Measurements from ENCODE around the gene GALE.
A peak's percentile ranks its signal among the peaks of the same experiment; 100 is the strongest.
"Not testable (repeated sequence)": the region's sequence is repeated elsewhere in the genome, so short reads cannot be mapped to it uniquely, and the experiment has no call there.

The GALE gene

DNA sequence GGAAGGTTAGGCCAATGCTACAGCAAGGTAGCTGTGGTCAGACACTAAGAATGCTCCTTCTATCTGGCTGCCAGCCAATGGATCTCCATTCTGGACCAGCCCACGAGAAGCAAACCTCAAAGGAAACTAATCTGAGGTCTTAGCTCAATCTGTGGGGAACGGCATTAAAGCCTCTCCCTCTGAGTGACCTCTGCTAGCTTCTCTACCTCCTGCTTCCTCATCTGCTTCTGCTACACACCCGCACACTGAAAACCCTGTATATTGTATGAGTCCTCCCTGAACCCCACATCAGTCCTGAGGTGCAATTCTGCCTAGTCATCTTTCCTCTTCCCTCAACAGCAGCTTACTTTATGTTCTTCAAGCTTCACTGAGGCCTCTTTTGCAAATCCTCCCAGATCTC is 6.9 kb upstream of the GALE start:
- no peak for DNase-seq

DNA sequence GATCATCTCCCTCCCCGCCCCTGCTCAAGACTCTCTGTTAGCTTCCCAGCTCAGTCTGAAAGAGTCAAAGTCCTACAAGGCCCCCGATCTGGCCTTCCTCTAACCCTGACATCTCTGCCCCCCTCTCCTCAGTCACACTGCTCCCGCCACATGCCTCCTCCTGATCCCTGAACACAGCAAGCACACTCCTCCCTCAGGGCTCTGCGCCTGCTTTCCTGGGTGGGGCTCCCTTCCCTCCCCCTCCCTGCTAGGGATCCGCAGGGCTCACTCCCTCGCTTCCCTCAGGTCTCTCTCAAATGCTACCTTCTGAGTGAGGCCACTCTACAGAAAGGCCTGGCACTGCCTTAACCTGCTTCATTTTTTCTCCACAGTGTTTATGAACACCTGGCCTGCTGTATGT is 5.7 kb upstream of the GALE start:
- DNase-seq: no peak

DNA sequence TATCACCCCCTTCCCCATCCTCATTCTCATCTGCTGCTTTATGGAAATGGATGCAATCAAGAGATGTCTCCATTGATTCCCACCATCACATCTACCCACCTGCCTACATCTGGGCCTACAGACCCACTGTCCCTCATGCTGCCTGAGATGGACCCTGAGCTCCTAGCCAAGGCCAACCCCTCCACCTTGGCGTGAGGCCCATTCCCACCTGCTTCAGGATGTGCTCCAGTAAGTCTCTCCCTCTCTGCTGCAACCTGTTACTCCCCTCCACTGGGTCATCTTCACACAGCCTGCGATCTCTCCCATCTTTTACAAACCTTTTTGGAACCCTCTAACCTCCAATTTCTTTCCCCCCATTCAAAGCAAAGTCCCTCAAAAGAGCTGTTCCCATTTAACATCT is 4.5 kb upstream of the GALE start:
- DNase-seq: no peak

DNA sequence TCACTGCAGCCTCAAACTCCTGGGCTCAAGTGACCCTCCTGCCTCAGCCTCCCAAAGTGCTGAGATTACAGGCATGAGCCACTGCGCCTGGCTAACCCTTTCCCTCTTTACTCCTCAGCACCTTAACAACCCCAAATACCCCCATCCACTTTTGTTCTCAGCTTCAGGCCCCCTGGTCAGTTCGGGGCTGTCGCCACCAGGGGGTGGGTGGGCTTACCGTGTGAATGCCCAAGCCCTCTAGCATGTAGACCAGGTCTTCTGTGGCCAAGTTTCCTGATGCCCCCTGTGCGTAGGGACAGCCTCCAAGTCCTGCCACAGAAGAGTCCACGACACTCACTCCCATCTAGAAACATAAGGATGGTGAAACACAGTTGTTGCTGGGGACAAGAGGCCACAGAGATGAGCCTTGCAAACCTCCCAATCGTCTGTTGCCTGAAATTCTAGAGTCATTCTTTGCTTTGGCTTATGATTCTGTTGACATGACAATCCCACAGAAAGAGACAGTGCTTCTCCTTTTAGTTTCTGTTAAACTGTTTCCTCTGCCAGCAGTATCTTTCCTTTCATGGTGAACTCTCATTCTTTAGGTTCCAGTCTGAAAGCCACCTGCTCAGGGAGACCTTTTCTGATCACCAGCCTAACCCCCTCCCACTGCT is 3.8 kb upstream of the GALE start:
- DNase-seq: no peak

DNA sequence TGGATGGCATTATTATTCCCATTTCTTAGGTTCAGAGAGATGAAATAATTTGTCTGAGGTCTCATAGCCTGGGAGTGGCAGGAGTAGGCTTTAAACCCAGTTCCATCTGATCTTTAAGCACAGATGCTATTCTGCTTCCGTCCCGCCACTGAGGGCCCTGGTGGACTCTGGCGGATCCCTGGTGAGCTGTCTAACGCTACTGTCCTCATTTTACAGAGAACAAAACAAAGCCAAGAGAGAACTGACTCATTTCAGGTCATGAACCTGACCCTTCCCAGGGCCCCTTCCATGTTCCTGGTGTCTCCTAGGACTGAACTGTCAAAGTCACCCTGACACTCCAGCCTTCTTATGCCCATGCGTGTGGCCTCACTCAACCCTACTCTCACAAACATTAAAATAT is 3.1 kb upstream of the GALE start:
- no peak for DNase-seq

DNA sequence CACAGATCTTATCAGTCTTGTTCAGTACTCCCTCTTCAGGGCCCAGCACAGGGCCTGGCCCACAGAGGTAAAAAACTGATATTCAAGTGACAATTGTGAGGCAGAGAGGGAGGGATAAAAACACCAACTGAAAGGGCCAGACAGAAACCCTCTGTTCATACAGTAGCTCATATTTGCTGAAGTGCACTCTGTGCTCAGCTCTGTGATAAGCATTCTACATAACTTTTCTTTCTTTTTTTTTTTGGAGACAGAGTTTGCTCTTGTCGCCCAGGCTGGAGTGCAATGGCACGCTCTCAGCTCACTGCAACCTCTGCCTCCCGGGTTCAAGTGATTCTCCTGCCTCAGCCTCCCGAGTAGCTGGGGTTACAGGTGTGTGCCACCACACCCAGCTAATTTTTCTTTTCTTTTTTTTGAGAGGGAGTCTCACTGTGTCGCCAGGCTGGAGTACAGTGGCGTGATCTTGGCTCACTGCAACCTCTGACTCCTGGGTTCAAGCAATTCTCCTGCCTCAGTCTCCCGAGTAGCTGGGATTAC is 2.3 kb upstream of the GALE start:
- not testable (repeated sequence) for DNase-seq

DNA sequence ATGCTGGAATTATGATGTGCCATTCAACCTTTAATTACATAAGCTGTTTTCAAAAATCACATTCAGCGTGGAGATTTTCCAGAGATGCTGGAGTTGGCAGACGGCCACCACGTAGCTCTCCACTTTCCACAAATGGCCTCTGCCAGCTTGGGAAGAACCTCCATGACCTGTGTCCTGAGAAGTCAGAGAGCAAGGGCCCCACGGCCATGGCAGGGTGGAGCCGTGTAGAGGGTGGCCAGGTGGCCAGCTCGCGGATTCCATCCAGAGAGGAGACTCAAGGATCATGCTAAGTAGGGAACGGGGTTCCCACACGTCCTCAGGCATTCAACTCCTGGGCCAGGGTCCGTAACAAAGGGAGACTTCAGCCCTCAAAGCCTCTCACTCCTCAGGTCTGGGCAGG is 1.3 kb upstream of the GALE start:
- DNase-seq: no peak

DNA sequence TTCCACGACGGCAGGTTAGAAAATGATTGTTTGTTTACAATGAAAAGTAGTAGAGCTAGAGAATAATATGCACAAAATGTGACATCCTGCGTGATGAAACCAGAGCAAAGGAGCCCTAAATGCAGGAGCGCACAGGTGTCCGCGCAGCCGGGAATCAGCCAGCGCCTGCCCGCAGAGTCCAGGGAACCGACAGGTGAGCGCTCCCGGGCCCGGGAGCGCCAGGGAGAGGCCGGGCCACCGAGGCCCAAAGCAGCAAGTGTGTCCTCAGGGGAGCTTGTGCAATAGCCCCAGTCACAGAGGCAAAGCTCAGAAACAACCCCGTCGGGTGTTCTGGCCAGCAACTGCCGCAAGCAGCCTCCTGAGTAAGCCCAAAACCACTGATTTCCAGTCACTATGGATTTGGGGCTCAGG is 789 bp upstream of the GALE start:
- DNase-seq: no peak

DNA sequence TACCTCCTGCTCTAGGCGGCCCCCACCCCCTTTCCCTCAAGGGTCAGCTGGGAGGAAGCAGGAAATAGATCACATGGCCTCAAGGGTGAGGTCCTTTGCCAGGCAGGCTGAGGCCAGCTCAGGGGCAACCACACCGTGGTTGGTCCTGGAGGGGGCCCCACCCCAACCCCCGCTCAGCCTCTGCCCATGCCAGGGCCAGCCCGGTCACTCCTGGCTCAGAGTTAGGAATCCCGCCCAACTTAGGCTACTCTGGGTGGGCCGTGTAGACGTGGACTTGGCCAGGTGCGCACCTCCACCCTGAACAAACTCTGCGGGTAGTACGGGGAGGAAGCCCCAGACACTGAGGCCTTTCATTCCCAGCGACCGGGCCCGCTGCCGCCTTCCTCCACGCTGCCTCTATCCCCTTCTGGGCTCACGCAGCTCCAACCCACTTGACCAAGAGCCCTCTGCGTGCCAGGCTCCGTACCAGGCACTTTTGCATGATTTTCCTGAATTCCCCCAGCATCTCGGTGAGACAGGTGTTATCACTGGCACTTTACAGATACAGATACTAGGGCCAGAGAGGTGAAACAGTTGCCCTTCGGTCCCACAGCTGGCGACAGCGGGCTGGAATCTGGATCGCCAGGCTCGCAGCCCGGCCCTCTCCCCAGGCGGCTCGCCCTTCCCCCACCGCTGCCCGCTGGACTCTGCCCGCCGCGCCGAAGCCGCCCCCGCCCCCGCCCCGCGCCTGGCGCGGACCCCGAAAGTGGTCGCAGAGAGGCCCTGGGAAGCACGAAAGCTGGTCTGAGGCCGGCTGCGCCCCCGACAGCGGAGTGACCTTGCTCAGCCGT is 769 bp downstream of the GALE start:
- DNase-seq: peak; percentile 64

DNA sequence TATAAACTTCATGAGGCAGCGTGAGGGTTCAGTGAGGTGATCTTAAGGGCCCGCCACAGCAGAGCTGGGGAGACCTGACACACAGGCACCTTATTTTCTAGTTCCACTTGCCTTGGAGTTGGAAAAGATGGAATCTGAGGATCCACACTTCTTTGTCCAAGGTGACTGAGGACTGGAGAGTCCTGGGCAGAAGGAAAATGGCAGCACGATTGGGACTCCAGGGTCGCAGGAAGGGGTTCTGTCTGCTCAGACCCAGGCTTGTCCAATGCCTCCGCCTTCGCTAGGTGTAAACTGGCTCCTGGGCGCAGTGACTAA is 1.3 kb downstream of the GALE start:
- no peak for DNase-seq

DNA sequence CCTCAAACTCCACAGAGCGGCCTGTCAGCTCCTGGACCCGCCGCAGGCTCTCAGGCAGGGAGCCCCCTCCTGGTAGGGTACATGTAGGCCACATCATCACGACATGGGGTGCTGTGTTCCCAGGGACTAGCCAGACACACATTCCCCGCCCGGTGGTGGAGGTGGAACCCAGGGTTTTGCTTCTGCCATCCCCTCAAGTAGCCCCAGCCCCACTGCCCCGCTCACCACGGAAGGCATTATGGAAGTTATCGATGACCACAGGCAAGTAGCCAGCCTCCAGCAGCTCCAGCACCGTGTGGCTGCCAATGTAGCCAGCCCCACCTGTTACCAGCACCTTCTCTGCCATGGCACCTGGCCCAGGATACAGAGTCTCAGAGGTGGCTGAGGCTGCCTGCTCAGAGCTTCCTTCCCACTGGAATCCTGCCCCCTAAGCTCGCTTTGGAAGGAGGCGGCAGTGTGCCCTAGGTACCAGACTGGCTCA is 1.9 kb downstream of the GALE start:
- no peak for DNase-seq

DNA sequence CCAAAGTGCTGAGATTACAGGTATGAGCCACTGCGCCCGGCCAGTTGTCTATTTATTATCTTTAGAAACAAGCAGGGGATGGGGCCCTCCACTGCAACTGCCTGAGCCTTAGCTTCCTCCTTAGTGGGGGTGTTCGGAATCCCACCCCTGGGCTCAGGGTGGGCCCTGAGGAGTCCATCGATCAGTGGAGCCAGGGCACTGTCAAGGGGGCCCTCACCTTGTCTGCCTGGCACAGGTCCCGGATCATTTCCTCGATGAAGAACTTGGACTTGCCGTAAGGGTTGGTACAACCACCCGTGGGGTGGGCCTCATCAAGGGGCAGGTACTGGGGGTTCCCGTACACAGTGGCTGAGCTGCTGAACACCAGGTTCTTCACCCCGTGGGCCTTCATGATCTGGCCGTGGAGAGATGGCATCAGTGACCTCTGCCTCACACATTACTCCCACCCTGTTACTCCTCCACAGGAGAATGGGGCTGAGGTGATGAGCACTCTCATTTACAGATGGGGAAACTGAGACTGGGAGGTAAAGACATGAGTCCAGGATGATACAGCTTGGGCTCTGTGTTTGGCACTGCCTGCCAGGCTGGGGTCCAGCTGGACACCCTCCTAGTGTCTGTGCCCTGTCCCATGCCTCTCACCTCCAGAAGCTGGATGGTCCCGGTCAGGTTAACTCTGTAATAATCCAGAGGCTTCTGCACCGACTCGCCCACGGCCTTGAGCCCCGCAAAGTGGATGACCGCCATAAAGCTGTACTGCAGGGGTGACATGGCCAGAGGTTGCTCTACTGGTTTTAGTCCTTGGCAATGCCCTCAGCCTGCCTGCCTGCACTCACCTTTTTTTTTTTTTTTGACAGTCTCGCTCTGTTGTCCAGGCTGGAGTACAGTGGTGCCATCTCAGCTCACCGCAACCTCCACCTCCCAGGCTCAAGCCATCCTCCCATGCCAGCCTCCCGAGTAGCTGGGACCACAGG is 2.8 kb downstream of the GALE start:
- DNase-seq: no peak

DNA sequence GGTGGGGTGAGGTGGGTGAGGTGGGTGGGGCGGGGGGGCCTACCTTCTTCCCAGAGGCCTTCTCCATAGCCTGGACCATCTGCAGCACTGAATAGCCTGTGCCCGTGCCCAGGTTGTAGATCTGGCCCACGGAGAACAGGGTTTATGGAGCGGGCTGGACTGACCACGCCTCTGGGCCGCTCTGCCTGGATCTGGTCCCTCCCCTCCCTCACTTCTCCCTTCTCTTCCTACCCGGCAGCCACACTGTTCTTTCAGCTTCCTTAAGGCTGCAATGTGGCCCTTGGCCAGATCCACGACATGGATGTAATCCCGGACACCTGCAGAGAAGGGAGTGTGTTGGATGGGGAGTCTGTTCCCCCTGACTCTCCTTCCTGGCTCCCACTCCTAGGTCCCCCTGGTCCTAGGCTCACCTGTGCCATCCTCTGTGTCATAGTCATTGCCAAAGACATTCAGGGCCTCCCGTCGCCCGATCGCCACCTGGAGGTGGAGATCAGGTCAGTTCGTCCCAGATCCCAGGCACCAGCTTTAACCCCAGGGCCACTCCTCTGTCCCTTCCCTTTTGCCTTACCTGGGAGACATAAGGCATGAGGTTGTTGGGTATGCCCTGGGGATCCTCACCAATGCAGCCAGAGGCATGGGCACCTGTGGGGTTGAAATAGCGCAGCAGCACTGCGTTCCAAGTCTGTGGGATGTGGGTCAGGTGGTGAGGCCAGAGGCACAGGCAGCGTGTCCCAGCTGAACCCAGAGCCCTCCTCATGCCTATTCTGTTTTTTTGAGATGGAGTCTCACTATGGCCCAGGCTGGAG is 3.9 kb downstream of the GALE start:
- no peak for DNase-seq

DNA sequence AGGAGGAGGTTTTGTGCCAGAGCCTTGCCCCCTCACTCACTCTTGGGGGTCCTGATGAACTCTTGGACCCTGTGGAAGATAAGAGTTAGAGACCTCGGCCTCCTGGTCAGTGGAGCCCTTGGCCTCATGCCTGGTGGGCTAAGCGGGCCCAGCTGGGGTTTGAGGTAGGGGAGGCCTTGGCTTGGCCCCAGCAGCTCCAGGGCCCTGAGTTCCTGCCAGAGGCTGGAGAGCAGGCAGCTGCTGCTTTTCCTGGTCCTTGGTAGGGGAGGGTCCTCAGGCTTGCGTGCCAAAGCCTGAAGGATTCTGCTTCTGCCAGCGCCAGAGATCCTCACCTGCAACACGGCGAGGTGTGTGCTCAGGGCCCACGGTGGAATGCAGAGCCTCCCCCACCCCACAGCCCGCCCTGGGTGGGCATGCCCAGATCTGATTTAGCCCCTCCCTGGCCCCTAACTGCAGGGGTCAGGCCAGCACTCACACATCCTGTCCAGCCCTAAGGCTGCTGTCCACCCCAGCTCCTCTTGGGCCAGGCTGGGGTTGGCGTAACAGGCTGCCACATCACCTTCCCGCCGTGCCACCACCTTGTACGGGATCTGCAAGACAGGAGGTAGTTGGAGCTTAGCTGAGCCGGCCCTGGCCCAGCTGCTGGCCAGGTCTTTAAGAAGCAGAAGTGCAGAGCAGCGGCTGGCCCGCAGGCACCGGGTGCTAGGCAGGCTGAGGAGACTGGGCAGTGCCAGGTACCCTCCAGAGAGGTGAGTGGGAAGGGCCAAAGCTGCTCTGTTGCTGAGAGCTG is 4.7 kb downstream of the GALE start:
- no peak for DNase-seq

DNA sequence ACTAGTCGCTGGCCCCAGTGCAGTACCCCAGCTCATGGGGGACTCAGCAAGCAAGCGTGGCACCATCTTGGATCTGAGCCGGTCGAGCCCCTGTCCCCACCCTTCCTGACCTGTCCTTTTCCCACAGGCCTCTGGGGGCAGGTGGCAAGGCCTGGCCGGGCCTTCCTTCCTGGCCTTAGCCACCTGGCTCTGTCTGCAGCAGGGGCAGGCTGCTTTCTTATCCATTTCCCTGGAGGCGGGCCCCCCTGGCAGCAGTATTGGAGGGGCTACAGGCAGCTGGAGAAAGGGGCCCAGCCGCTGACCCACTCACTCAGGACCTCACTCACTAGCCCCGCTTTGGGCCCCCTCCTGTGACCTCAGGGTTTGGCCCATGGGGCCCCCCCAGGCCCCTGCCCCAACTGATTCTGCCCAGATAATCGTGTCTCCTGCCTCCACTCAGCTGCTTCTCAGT is 5.8 kb downstream of the GALE start:
- DNase-seq: not testable (repeated sequence)

DNA sequence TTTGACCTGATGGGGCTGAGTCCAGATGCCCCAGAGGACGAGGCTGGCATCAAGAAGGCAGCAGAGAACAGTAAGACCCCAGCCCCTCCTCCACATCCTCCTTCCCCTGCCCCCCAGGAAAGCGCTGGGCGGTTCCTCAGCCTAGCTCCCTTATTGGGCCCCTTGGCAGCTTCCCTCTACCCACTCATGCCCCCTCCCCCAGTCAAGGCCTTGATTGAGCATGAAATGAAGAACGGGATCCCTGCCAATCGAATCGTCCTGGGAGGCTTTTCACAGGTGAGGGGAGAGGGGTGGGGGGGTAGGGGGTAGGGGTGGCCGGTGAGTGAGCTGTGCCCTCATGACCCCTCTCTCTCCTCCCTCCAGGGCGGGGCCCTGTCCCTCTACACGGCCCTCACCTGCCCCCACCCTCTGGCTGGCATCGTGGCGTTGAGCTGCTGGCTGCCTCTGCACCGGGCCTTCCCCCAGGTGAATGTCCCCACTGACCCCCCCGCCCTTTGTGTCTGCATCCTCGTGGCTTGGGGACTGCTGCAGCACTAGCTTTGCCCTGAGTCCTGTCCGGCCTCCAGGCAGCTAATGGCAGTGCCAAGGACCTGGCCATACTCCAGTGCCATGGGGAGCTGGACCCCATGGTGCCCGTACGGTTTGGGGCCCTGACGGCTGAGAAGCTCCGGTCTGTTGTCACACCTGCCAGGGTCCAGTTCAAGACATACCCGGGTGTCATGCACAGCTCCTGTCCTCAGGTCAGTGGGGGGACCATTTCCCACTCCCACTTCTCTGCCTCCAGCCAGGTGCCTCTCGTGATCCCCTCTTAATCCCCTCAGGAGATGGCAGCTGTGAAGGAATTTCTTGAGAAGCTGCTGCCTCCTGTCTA is 6.5 kb downstream of the GALE start:
- no peak for DNase-seq

DNA sequence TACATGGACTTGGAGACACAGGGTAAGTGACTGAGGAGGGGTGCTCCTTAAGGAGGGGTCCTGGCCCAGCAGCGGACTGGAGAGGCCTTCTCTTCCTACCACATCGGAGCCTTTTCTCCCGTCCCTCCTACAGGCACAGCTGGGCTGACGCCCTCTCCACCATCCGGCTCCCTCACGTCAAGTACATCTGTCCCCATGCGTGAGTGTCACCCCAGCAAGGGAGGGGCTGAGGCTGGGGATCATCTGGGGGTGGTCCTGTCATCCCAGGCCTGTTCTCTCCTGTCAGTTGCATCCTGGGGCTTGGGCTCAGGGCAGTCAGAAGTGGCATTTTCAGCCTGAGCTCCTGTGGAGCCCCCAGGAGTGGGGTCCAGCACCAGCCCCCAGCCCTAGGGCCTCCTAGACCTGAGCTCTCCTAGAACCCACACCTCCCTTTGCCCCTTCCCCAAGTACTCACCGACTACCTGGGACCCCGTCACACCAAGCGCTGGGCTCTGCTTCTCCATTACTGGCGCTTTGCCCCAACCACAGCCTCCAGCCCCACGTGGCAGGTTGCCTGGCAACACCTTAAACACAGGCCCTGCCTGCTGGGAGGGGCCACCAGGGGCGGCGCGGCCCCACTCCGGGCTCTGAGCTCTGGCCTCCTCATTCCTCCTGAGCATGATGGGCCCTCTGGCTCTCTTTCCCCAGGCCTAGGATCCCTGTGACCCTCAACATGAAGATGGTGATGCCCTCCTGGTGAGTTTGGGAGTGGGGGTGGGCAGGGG is 7.4 kb downstream of the GALE start:
- no peak for DNase-seq

DNA sequence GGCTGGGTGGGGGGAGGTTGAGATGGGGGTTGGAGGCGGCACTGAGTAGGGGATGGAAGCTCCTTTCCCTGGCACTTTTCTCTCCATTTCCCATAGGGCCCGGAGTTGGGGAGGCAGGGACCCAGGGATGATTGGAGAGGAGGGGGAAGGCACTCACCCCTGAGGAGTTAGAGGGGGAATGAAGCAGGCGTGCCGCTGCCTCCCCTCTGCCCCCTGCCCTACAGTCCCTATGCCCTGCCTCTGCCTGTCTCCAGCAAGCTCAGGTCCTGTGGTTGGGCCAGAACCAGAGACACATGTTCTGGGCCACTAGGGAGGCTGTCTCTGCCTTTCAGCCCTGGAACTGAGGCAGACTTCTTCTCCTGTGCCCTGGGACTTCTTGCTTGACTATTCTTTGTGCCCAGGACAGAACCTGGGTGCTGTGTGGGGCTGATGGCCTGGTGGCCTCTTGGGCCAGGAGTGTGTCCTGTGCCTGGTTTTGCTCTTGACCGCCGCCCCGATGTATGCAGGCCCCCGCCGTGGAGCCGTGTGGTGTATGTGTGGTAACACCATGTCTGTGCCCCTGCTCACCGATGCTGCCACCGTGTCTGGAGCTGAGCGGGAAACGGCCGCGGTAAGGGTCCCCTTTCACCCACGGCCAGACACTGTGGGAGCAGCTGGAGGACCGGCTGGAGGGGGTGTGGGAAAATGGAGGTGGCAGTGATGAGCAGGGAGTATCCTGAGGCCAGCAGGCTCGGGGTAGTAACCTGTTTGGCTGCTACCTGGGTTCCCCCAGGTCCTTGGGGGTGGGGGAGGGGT is 8.2 kb downstream of the GALE start:
- DNase-seq: no peak

All from NCI-H510A treated with DMSO at 0.1 percent for 48 hours (cell line).